Activated CD8-positive, alpha-beta memory T cell treated with anti-CD3 and anti-CD28 coated beads, Interleukin-2, amount 50 U/mL, for 4 hours (primary cell): ENCODE results near the gene ZBTB38.

Experiments
- DNase-seq: peaks from one replicate; pipeline ENCODE4 v3.0.0-alpha.2; 2020

The ZBTB38 gene

DNA sequence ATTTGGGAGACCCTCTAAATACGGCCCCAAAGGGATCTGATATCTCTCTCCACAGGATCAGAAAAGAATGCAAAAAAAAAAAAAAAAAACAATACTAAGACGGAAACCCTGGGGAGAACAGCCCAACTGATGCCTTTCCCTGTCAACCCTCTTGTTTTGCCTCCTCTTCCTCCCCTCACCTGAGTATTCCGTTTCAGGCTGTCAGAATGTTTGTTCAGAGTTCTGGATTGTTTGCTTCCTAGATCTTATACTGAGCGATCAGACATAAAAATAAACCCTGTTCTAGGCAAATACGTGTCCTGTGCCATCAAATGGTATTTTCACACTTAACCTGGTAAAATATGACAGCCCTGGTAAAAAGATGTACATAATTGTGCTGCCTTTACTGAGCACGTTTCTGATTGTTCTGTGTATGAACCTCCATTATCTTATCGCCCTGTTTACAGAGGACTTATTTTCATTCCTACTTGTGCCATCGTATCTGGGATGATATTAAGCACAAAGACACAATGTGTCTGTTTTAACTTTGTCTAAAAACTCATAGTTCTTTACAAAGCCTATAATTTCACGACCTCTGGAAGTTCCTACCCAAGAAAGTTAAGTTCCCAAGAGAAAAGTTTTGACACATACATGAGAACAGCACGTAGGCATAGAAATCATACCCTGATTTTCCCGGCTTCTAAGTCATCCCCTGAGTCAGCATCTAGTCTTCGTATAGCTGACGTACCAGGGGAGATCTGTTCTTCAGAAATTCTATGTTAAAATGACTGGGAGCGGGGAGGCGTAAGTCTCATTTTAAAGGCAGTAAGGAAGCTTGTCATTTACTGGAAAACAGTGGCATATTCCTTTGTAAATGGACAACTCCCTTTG, 856 bp downstream of the ZBTB38 start:
- no peak for DNase-seq

- peak; percentile 36 for DNase-seq
Measured at GRCh38 chr3:141370065-141370533, 1.8 kb downstream of the ZBTB38 start.

- DNase-seq, result no peak
Measured at GRCh38 chr3:141371882-141372281, 3.6 kb downstream of the ZBTB38 start.

DNA sequence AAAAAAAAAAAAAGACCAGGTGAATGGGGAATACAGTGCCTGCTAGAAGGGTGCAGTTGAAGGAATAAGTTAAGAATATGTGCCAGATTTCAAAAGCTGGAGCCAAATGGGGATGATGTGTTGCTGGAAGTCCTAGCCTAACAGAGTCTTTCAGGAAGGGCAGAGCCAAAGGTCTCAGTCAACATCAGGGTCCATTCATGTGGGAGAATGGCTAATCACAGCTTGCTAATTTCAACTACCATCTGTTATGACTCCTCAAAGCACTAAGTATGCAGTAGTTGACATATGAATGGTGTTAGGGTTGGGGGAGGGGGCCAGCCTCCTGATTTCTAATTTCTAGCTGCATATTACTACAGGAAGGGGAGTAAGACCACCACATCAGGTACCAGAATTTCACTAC, 4.4 kb downstream of the ZBTB38 start:
- no peak for DNase-seq

GRCh38 chr3:141373232-141373631, 4.9 kb downstream of the ZBTB38 start:
- DNase-seq, result no peak

- DNase-seq, result no peak
Measured at GRCh38 chr3:141373768-141374526, 5.6 kb downstream of the ZBTB38 start.

DNA sequence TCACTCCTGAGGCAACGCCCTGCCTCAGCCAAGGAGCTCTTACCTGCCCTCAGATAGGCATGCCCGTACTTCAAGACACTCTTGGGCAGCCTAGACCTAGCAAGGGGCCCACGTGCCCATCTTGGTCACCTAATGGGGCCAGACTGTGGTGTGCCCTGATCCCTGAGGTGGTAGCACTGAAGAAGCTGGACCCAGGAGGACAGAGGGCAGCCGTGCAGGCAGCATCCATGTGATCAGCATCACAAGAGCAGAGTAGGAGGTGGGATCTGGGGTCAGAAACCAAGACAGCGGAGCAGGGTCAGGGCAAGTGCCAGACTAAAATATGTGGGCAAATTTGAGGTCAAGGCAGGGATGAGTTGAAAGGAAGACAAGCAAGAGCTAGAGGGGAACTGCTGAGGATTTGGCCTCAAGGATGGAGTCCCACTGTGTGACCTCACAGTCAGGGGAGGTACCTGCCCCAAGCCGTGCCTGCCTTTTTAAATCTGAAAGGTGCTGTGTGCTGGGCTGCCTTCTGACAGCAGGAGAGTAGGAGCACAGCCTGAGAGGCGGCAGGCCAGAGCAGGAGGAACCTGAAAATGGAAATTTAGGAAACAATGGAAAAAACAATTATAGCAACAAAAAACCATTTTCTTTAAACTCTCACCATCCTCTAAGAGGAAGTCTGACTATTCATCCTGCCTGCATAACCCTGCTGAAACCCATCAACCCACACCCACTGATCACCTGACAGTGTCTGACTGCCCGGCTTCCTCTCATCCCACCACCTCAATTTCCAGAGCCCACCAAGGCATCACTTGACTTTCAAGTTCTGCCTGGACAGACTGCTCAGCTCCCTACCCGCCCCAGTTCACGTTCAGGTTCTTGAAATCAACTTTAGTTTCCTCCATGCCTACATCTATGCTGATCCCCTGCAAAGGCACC, 7.3 kb downstream of the ZBTB38 start:
- no peak for DNase-seq

DNA sequence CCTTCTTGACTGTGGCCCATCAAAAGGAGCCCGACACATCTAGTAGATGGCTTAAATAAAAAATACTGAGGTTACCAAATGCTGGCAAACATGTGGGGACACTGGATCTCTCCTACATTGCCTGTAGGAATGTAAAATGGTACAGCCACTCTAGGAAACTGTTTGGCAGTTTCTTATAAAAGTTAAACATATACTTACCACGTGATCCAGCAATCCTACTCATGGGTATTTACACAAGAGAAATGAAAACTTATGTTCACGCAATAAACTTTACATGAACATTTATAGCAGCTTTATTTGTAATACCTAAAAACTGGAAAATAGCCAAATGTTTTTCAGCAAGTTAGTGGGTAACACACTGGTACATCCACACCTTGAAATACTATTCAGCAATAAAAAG, 9.1 kb downstream of the ZBTB38 start:
- DNase-seq, result no peak

DNA sequence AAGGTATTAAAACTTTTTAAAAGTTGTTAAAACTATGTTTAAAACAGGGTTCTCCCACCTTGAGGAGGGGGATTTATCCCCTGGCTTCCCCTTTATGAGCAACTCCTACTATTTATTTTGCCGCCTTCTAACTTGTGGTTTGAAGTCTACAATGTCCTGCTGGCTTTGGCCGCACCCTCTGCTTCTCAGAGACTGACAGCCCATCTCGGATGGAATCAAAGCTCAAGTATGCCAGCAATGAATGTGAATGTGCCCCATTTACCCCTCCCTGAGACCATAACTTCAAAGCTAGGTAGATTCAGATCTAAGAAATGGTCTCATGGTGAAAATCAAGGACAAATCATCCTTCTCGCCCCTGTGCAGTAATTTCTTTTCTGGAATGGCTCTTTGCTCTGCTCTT, 10.3 kb downstream of the ZBTB38 start:
- DNase-seq, result no peak

DNA sequence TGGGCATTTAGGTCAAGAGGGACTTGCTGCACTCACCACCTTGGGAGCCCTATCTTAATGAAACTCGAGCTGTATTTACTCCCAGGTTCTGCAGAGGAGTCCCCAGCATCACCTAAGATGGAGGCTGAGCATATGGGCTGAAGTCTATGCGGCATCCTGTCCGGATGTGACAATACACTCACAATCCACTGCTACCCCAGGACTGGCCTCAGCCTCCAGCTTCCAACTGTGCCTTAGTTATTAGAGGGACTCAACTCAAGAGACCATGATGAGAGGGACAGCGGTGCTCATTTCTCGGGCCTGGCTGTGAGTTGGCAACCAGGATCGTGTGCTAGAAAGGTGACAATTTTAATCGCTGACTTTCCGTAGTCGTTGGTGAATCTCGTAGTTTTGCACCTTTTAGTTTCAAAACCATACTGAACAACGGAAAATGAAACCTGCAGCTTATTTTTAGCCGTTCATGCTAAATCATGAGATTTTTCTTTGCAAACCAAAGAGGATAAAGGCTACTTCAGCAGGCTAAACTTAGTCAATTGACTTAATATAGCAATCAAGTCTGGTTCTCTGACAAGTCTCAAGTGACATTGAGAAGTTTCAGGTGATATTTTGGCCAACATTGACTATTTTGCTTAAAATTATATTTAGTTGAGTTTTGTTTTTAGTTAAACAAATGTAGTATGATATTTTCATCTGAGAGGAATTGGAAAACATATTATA, 11.1 kb downstream of the ZBTB38 start:
- DNase-seq, result peak; percentile 19

- no peak for DNase-seq
Measured at GRCh38 chr3:141380279-141380678, 12.0 kb downstream of the ZBTB38 start.

- no peak for DNase-seq
Measured at GRCh38 chr3:141380987-141381386, 12.7 kb downstream of the ZBTB38 start.

DNA sequence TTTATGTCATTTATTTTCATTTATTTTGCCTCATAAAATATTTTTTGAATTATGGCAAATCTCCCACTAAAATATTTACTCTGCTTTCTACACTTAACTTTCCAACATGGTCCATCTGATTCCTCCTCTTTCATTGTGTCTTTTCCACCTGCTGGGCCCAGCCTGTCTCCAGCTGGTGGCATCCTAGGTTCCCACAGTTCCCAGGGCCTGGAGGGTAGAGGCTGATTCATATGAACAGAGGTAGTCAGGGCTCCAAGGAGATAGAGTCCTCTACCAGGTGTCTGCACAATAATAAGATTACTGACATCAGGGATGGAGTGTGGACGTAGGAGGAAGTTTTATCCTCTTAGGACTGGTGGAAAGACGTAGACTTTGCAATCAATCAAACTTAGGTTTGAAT, 14.3 kb downstream of the ZBTB38 start:
- DNase-seq, result no peak

- DNase-seq, result no peak
Measured at GRCh38 chr3:141383555-141384129, 15.3 kb downstream of the ZBTB38 start.

DNA sequence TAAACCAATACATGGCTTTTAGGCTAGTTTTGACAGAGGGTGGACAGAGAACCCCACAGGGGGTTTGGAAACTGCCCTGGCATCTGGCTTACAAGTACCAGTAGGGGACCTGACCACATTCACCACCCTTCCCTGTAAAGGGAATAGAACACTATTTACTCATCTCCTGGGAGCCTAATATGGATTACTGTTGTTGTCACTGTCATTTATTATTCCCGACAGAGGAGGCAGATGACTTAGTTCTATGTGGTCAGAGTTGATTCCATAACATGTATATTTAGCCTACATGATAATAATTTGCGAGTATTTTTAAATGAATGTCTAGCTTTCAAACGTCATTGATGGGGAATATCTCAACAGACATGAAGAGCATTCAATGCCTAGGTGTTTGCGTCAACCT, 15.9 kb downstream of the ZBTB38 start:
- no peak for DNase-seq

- no peak for DNase-seq
Measured at GRCh38 chr3:141384575-141384974, 16.3 kb downstream of the ZBTB38 start.

- no peak for DNase-seq
Measured at GRCh38 chr3:141385406-141386125, 17.3 kb downstream of the ZBTB38 start.

- DNase-seq, result no peak
Measured at GRCh38 chr3:141386126-141386488, 17.8 kb downstream of the ZBTB38 start.

- no peak for DNase-seq
Measured at GRCh38 chr3:141386611-141387111, 18.4 kb downstream of the ZBTB38 start.

DNA sequence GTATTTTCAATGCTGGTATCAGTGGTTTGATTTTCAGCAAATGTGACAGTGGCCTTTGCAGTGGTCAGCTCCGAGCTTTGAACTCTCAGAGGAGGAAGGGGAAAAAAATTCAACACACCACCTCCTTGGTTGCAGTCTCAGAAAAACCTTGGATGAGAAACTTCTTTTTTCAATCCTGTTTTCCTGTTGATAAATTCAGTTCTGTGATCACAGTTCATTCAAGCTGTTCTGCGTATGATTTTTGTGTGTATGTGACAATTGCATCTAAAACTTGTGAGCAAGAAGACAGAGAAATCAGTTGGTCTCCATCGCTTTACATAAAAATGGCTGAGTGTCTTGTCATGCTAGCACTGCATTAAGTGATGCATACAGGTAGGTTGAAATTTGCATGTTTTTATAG, 19.2 kb downstream of the ZBTB38 start:
- no peak for DNase-seq

- no peak for DNase-seq
Measured at GRCh38 chr3:141388395-141388794, 20.1 kb downstream of the ZBTB38 start.
